ENCODE results near the gene COX4I2.
"Not testable (repeated sequence)": the region's sequence is repeated elsewhere in the genome, so short reads cannot be mapped to it uniquely, and the experiment has no call there.

The COX4I2 gene

GRCh38 chr20:31666258-31667042, 28.7 kb downstream of the COX4I2 start:
- peak overlapping the region; percentile 65 for H3K27ac ChIP-seq
- no peaks in the 10 kb centered on the region for H3K9me3 ChIP-seq (ENCODE audit: severe bottlenecking)
- no peaks in the 10 kb centered on the region for H3K27me3 ChIP-seq (ENCODE audit: insufficient read depth, low read depth, severe bottlenecking)
- H3K4me3 ChIP-seq (ENCODE audit: low read depth, low read length), result no peak overlapping the region
- DNase-seq, result peak; percentile 87
- peaks cover 74% of the 10 kb centered on the region for H3K36me3 ChIP-seq
- 0 out of 2 replicates have a peak, but pooled peaks have one; percentile 0 for TF ChIP-seq CTCF (IDR thresholded peaks at IDR 0.05; ENCODE audit: low read depth, low read length)

- no peaks in the 10 kb centered on the region for H3K27me3 ChIP-seq (ENCODE audit: insufficient read depth, low read depth, severe bottlenecking)
- no peak overlapping the region for H3K4me3 ChIP-seq (ENCODE audit: low read depth, low read length)
- H3K9me3 ChIP-seq (ENCODE audit: severe bottlenecking), result no peaks in the 10 kb centered on the region
- TF ChIP-seq CTCF (IDR thresholded peaks at IDR 0.05; ENCODE audit: low read depth, low read length), result no peak
- H3K27ac ChIP-seq, result peak overlapping the region; percentile 65
- no peak for DNase-seq
- peaks cover 82% of the 10 kb centered on the region for H3K36me3 ChIP-seq
Measured at GRCh38 chr20:31667315-31668285, 29.9 kb downstream of the COX4I2 start.

DNA sequence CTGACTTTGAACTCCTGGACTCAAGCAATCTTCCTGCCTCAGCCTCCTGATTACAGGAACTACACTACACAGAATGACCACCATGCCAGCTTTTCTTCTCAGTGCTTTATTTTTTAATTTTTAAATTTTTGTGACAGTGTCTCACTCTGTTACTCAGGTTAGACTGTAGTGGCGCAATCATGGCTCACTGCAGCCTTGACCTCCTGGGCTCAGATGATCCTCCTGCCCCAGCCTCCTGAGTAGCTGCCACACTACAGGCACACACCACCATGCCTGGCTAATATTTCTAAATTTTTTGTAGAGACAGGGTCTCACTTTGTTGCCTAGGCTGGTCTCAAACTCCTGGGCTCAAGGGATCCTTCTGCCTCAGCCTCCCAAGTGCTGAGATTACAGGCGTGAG, 31.2 kb downstream of the COX4I2 start:
- not testable (repeated sequence) for H3K27ac ChIP-seq; DNase-seq; H3K27me3 ChIP-seq (ENCODE audit: insufficient read depth, low read depth, severe bottlenecking); H3K9me3 ChIP-seq (ENCODE audit: severe bottlenecking); H3K4me3 ChIP-seq (ENCODE audit: low read depth, low read length)
- peaks cover 84% of the 10 kb centered on the region for H3K36me3 ChIP-seq

DNA sequence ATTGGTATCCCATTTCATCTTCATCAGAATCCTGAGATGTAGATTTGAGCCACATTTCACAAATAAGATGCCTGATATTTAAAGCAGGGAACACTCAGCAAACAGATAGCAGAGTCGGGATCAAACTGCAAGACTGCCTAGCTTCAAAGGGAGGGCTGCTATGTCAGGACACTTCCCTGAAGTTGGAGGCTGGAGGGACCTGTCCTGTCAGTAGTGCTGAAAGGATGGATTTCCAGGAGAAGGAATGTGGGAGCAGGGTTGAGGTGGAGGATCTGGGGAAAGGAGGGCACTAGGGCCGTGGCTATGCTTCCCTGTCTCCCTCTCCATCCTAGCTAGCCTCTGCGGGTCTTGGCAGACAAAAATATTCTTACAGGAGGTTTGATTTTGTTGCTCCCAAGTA, 32.2 kb downstream of the COX4I2 start:
- DNase-seq, result no peak
- peaks cover 84% of the 10 kb centered on the region for H3K36me3 ChIP-seq
- H3K9me3 ChIP-seq (ENCODE audit: severe bottlenecking), result no peaks in the 10 kb centered on the region
- H3K27ac ChIP-seq, result no peak overlapping the region
- no peak overlapping the region for H3K4me3 ChIP-seq (ENCODE audit: low read depth, low read length)
- TF ChIP-seq CTCF (IDR thresholded peaks at IDR 0.05; ENCODE audit: low read depth, low read length), result no peak
- no peaks in the 10 kb centered on the region for H3K27me3 ChIP-seq (ENCODE audit: insufficient read depth, low read depth, severe bottlenecking)

- Histone ChIP-seq H3K27ac (no peak overlapping the region), H3K9me3 (ENCODE audit: severe bottlenecking) (no peaks in the 10 kb centered on the region), H3K27me3 (ENCODE audit: insufficient read depth, low read depth, severe bottlenecking) (no peaks in the 10 kb centered on the region), H3K4me3 (ENCODE audit: low read depth, low read length) (no peak overlapping the region), H3K36me3 (peaks cover 84% of the 10 kb centered on the region)
- no peak for TF ChIP-seq CTCF (IDR thresholded peaks at IDR 0.05; ENCODE audit: low read depth, low read length)
- DNase-seq, result no peak
Measured at GRCh38 chr20:31670371-31671228, 32.9 kb downstream of the COX4I2 start.
